ENCODE data around the gene RGS3. TPM values are rescaled to one million over a fixed set of nuclear protein-coding genes. Genes with fewer than 3 reads are reported as not detected.

RGS3 gene
- total RNA-seq, 4 donors from 2014 or later: 10.5 to 18.2 (median 12.8) TPM

- intact Hi-C loops (cut with DNase I; ENCODE audit: low total_unique reads): no loop called here
- no peak overlapping the region for H3K4me3 ChIP-seq (ENCODE audit: low read depth, poor library complexity, severe bottlenecking)
- WGBS, 2 donors: 89 to 100% methylated on average over 2 of the region's 2 CpGs
- no peak for TF ChIP-seq POLR2A (IDR thresholded peaks at IDR 0.05)
- TF ChIP-seq CTCF (IDR thresholded peaks at IDR 0.05): no peak
- DNase-seq (ENCODE audit: low spot score in 2 of 2): no peak
Observed at GRCh38 chr9:113528811-113529210, 65.3 kb downstream of the RGS3 start.

- intact Hi-C loops (cut with DNase I; ENCODE audit: low total_unique reads): no loop called here
- WGBS, 2 donors: 81 to 82% methylated on average over 7 of the region's 7 CpGs
Observed at GRCh38 chr9:113529336-113530009, 65.9 kb downstream of the RGS3 start.

GRCh38 chr9:113530022-113530635 lies 66.6 kb downstream of the RGS3 start:
- no peak for DNase-seq (ENCODE audit: low spot score in 2 of 2)
- 74% methylated on average over 4 of the region's 4 CpGs for WGBS, 2 donors
- TF ChIP-seq POLR2A (IDR thresholded peaks at IDR 0.05) (no peak), CTCF (IDR thresholded peaks at IDR 0.05) (no peak)
- intact Hi-C loops (cut with DNase I; ENCODE audit: low total_unique reads): no loop called here
- no peak overlapping the region for H3K4me3 ChIP-seq (ENCODE audit: low read depth, poor library complexity, severe bottlenecking)

More at GRCh38 chr9:113529336-113530009, 65.9 kb downstream of the RGS3 start:
- TF ChIP-seq POLR2A (IDR thresholded peaks at IDR 0.05): no peak
- no peak for DNase-seq (ENCODE audit: low spot score in 2 of 2)
- no peak overlapping the region for H3K4me3 ChIP-seq (ENCODE audit: low read depth, poor library complexity, severe bottlenecking)

DNA sequence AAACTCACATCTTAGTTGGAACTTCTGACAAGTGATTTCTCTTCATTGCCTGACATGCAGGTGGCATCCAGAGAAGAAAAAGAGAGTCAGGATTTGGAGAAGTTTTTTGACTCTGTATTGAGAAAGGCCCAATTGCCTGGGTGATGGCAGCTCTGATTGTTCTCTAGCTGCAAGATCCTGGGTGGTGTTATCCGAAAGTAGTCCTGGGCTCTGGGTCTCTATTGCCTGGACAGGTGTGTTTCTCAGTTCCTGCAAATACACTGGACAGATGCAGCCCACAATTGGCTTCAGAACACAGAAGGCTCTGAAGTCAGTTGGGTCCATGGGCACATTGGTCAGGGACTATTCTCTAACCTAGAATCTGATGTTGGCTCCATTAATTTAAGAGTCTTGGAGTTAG lies 67.4 kb downstream of the RGS3 start:
- DNase-seq (ENCODE audit: low spot score in 2 of 2): no peak
- WGBS, 2 donors: 89 to 100% methylated on average over 1 of the region's 1 CpG
- intact Hi-C loops (cut with DNase I; ENCODE audit: low total_unique reads): no loop called here
- TF ChIP-seq CTCF (IDR thresholded peaks at IDR 0.05) (no peak), POLR2A (IDR thresholded peaks at IDR 0.05) (no peak)
- no peak overlapping the region for H3K4me3 ChIP-seq (ENCODE audit: low read depth, poor library complexity, severe bottlenecking)

GRCh38 chr9:113531919-113532808 lies 68.6 kb downstream of the RGS3 start:
- intact Hi-C loops (cut with DNase I; ENCODE audit: low total_unique reads): no loop called here
- peak in 1 of 2 donors; percentile 63 for DNase-seq (ENCODE audit: low spot score in 2 of 2)
- TF ChIP-seq CTCF (IDR thresholded peaks at IDR 0.05): no peak
- TF ChIP-seq POLR2A (IDR thresholded peaks at IDR 0.05): no peak
- H3K4me3 ChIP-seq (ENCODE audit: low read depth, poor library complexity, severe bottlenecking): no peak overlapping the region
- WGBS, 2 donors: 93 to 99% methylated on average over 7 of the region's 7 CpGs

- intact Hi-C loops (cut with DNase I; ENCODE audit: low total_unique reads): no loop called here
- DNase-seq (ENCODE audit: low spot score in 2 of 2): peak in 1 of 2 donors; percentile 67
- TF ChIP-seq POLR2A (IDR thresholded peaks at IDR 0.05) (no peak), CTCF (IDR thresholded peaks at IDR 0.05) (no peak)
- WGBS, 2 donors: 96 to 97% methylated on average over 3 of the region's 3 CpGs
- H3K4me3 ChIP-seq (ENCODE audit: low read depth, poor library complexity, severe bottlenecking): no peak overlapping the region
Observed at GRCh38 chr9:113532809-113533190, 69.3 kb downstream of the RGS3 start.
